HG03354 (cell line): ENCODE results near the gene UBALD2.
"Not testable (repeated sequence)": the region's sequence is repeated elsewhere in the genome, so short reads cannot be mapped to it uniquely, and the experiment has no call there.

ENCODE experiments used
- ATAC-seq: cut with Tn5 transposase; IDR thresholded peaks from one replicate; pipeline ENCODE4 v1.9.1; 2021; ENCODE audit warnings: mild to moderate bottlenecking; ENCODE audit not compliant: unreplicated experiment, poor library complexity, severe bottlenecking

UBALD2 gene

GRCh38 chr17:76264755-76265623, at the start of gene UBALD2:
TSS of gene UBALD2 (plus strand) at chr17:76265348. CDS start at chr17:76265506, 158 bp downstream.
- peak; percentile 74 for ATAC-seq

GRCh38 chr17:76217081-76217480, 48.1 kb upstream of the UBALD2 start:
- no peak for ATAC-seq

- ATAC-seq, result no peak
Observed at GRCh38 chr17:76219670-76220383, 45.3 kb upstream of the UBALD2 start.

GRCh38 chr17:76223802-76224201, 41.3 kb upstream of the UBALD2 start:
- ATAC-seq, result no peak

GRCh38 chr17:76225373-76226086, 39.6 kb upstream of the UBALD2 start:
- not testable (repeated sequence) for ATAC-seq

GRCh38 chr17:76226749-76227148, 38.4 kb upstream of the UBALD2 start:
- not testable (repeated sequence) for ATAC-seq

GRCh38 chr17:76232342-76232741, 32.8 kb upstream of the UBALD2 start:
- no peak for ATAC-seq

GRCh38 chr17:76233588-76234353, 31.4 kb upstream of the UBALD2 start:
- ATAC-seq, result no peak

- ATAC-seq, result no peak
Observed at GRCh38 chr17:76234354-76234679, 30.8 kb upstream of the UBALD2 start.

- ATAC-seq, result no peak
Observed at GRCh38 chr17:76235883-76236282, 29.3 kb upstream of the UBALD2 start.

GRCh38 chr17:76236603-76237002, 28.5 kb upstream of the UBALD2 start:
- no peak for ATAC-seq

- ATAC-seq, result no peak
Observed at GRCh38 chr17:76237859-76238313, 27.3 kb upstream of the UBALD2 start.

GRCh38 chr17:76238847-76239537, 26.2 kb upstream of the UBALD2 start:
- no peak for ATAC-seq

GRCh38 chr17:76239538-76240274, 25.4 kb upstream of the UBALD2 start:
- ATAC-seq, result peak; percentile 17

- ATAC-seq, result peak; percentile 72
Observed at GRCh38 chr17:76240461-76241203, 24.5 kb upstream of the UBALD2 start, which contains the start of gene RNF157. TSS of gene RNF157 (minus strand) at chr17:76240493. CDS start at chr17:76240240, 253 bp downstream.

GRCh38 chr17:76241204-76241538, 24.0 kb upstream of the UBALD2 start:
- no peak for ATAC-seq

- no peak for ATAC-seq
Observed at GRCh38 chr17:76241691-76242255, 23.4 kb upstream of the UBALD2 start.
